NCI-H526 (cell line): ENCODE measurements around the gene NPC1.

Experiments used
- DNase-seq, 2 experiments: peaks; one replicate each; lab custom pipeline; 2025; lab: John Stamatoyannopoulos, UW

Gene NPC1

DNA sequence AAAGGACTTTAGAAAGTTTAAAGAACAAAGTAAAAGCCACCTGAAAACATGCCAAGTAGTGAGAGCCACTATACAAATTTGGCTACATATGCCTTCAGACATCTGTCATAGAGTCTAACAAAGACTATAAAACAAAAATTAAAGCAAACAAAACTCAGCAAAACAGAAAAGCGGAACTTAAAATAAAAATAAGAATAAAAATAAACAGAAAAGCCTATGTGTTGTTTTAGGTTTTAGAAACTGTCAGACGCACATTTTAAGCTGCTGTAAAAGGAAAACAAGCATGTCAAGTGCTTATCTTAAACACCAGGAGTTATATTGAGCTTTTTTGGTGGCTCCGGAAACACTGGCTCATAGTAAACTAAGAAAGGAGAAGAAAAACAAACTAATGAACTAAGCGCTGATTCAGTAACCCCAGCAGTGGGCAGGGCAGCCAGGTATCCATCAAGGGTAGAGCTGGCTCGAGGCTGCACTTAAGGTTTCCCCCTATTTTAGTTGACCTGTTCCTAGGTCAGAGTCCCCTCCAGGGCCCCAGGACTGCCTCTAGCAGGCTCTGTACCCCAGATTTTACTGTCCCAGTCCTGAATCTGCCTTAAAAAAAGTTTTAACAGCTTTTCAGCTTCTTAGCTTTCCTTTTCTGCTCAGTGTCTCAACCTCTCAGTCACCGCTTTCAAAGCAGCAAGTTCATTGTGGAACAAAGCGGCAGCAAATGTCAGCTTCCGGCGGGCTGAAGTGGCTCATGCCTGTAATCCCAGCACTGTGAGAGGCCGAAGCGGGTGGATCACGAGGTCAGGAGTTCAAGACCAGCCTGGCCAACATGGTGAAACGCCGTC, 98.4 kb downstream of the NPC1 start:
- no peak for DNase-seq

DNA sequence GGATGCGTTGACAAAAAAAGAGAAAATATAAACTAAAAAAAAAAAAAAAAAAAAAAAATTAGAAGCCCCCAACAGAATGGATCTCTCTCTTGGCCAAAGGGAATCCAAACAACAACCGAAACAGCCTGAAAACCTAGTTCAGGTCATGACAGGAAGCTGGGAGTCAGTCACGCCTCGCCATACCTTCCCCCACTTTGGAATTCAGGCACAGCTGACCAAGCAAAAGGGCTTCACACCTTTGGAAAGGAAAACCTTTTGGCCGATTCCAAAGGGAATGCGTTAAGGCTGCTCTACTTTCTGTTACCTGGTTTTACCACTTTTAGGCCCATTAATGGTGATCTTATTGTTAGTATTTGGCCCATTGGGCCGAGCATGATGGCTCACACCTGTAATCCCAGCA, 100.9 kb downstream of the NPC1 start:
- no peak for DNase-seq

DNA sequence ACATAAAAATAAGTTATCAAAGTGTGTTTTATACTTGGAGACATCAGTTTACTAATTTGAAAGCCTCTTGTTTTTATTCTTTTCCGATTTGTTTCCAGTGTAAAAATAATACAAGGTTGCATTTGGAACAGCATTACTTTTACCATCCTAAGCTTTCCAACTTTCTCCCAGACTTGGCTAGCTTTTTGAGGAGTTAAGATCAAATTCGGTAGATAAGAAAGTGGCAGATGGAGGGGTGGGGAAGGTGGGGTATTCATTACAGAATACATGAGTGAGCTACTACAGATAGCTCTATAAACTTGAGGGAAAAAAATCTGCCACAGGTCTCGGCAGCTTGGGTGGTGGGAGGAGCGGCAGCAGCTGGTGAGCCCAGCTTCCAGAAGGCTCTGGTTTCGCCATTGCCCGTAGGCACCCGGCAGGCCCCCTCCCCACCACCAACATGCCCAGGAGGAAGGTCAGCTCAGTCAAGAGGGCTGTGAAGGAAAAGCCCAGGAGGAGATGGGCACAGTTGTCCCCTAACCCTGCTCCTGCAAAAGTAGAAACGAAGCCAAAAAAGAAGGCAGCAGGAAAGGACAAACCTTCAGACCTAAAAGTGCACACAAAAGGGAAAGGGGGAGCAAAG, 101.6 kb downstream of the NPC1 start:
- DNase-seq = no peak
